HepG2 (cell line): ENCODE data around the gene SGF29. TPM values are rescaled to one million over a fixed set of nuclear protein-coding genes. Genes with fewer than 3 reads are reported as not detected.
A peak's percentile ranks its signal among the peaks of the same experiment; 100 is the strongest.

Experiments used
- HMGA1 ChIP-seq: sonication (generic); formaldehyde crosslinking; conservative IDR thresholded peaks from 2 replicates; pipeline ENCODE4 v1.4.0; 2020; ENCODE audit warnings: missing genetic modification reagents
- HNRNPUL1 ChIP-seq: fragments of 200-400 bp; formaldehyde crosslinking; IDR thresholded peaks from 2 replicates; pipeline ENCODE4 v1.6.1; 2017; ENCODE audit warnings: low read depth, mild to moderate bottlenecking, low read length, moderate library complexity
- NFE2 ChIP-seq: sonication (generic); formaldehyde crosslinking; IDR thresholded peaks from 2 replicates; pipeline ENCODE4 v1.4.0; 2020; ENCODE audit warnings: missing genetic modification reagents
- PHF8 ChIP-seq: sonication (generic); formaldehyde crosslinking; IDR thresholded peaks from 2 replicates; pipeline ENCODE4 v1.5.0; 2020; ENCODE audit warnings: missing genetic modification reagents
- PPARG ChIP-seq: conservative IDR thresholded peaks from 2 replicates; pipeline ENCODE4 v1.6.1; 2016; ENCODE audit warnings: missing biosample characterization, missing genetic modification reagents
- RAD21 ChIP-seq: fragments of 450-650 bp; formaldehyde crosslinking; IDR thresholded peaks from 2 replicates; pipeline ENCODE4 v1.5.0; 2020; ENCODE audit warnings: mild to moderate bottlenecking
- SIX4 ChIP-seq: sonication (generic); formaldehyde crosslinking; IDR thresholded peaks from 2 replicates; pipeline ENCODE4 v1.4.0; 2020; ENCODE audit warnings: missing genetic modification reagents
- SMC3 ChIP-seq: IDR thresholded peaks from 2 replicates; pipeline ENCODE4 v1.6.1; 2011; ENCODE audit warnings: low read length, improper control_type of control experiment
- SYNCRIP ChIP-seq: fragments of 200-400 bp; formaldehyde crosslinking; IDR thresholded peaks from 2 replicates; pipeline ENCODE4 v1.6.1; 2018; ENCODE audit warnings: mild to moderate bottlenecking, low read depth, low read length; ENCODE audit not compliant: insufficient read depth
- TAF1 ChIP-seq: sonication (generic); formaldehyde crosslinking; IDR thresholded peaks from 2 replicates; pipeline ENCODE4 v1.4.0; 2020; ENCODE audit warnings: missing genetic modification reagents
- TBL1XR1 ChIP-seq: fragments of 150-350 bp; IDR thresholded peaks from 2 replicates; pipeline ENCODE4 v1.6.1; 2014; ENCODE audit warnings: borderline replicate concordance, low read length; ENCODE audit not compliant: partially characterized antibody
- TCF7L2 ChIP-seq: IDR thresholded peaks from 2 replicates; pipeline ENCODE4 v1.6.1; 2011; ENCODE audit warnings: mild to moderate bottlenecking, low read depth, low read length, moderate library complexity
- ZNF496 ChIP-seq: sonication (generic); formaldehyde crosslinking; IDR thresholded peaks from 2 replicates; pipeline ENCODE4 v1.8.1; 2023; ENCODE audit warnings: mild to moderate bottlenecking, moderate library complexity, missing genetic modification reagents; ENCODE audit not compliant: insufficient replicate concordance
- ZNF652 ChIP-seq: IDR thresholded peaks from 2 replicates; pipeline ENCODE4 v1.6.1; 2016; ENCODE audit warnings: low read depth, borderline replicate concordance
- ZNF772 ChIP-seq: sonication (generic); formaldehyde crosslinking; IDR thresholded peaks from 2 replicates; pipeline ENCODE4 v1.5.0; 2020; ENCODE audit warnings: mild to moderate bottlenecking, missing genetic modification reagents
- ZNF780A ChIP-seq: sonication (generic); formaldehyde crosslinking; IDR thresholded peaks from 2 replicates; pipeline ENCODE4 v1.8.0; 2022; ENCODE audit warnings: mild to moderate bottlenecking, missing genetic modification reagents, moderate library complexity
- polyA plus RNA-seq, 8 experiments: library from polyadenylated mRNA; depleted of rRNA in 3 of 8; stranded (reverse) in 7 of 8; unstranded in 1 of 8; fragments of >200 nt; fragmentation: Illumina TruSeq in 4 of 8; extraction: Trizol in 4 of 8; gene quantifications; 2 replicates each; pipeline versions ENCODE4 v1.2.1 to v1.2.3, GENCODE V29; 2011 to 2016; ENCODE audit warnings: low read depth in 4 of 8, missing spikeins in 1 of 8, mixed read lengths in 1 of 8; ENCODE audit not compliant: insufficient read depth in 1 of 8
- total RNA-seq, 5 experiments: library from RNA; depleted of rRNA; stranded (reverse); fragments of >200 nt; fragmentation: Illumina TruSeq; extraction: Trizol; gene quantifications; 2 replicates each; pipeline ENCODE4 v1.2.3, GENCODE V29; 2016; ENCODE audit warnings: low read depth in 1 of 5
- TF ChIP-seq, protein P1 (sequence below): sonication (generic); formaldehyde crosslinking; IDR thresholded peaks from 2 replicates; pipeline ENCODE4 v1.9.0; 2022; ENCODE audit warnings: low read depth, missing genetic modification reagents
- TF ChIP-seq, protein P2 (sequence below): sonication (generic); formaldehyde crosslinking; IDR thresholded peaks from 2 replicates; pipeline ENCODE4 v1.9.0; 2021; ENCODE audit warnings: missing genetic modification reagents, mild to moderate bottlenecking, borderline replicate concordance
- TF ChIP-seq, protein P3 (sequence below): sonication (generic); formaldehyde crosslinking; IDR thresholded peaks from 2 replicates; pipeline ENCODE4 v1.4.0; 2020; ENCODE audit warnings: missing genetic modification reagents
- TF ChIP-seq, protein P4 (sequence below): sonication (generic); IDR thresholded peaks from 2 replicates; pipeline ENCODE4 v1.6.1; 2016; ENCODE audit warnings: low read depth, borderline replicate concordance
- TF ChIP-seq, protein P5 (sequence below): sonication (generic); formaldehyde crosslinking; IDR thresholded peaks from 2 replicates; pipeline ENCODE4 v1.4.0; 2020; ENCODE audit warnings: mild to moderate bottlenecking, missing genetic modification reagents
- TF ChIP-seq, protein P6 (sequence below): sonication (generic); formaldehyde crosslinking; IDR thresholded peaks from 2 replicates; pipeline ENCODE4 v1.4.0; 2020; ENCODE audit warnings: missing genetic modification reagents, mild to moderate bottlenecking, borderline replicate concordance

SGF29 gene
- total and polyA plus RNA-seq, 2 of the 13 experiments (the other 11 are each of a cell fraction or from before 2014, with no cell fraction given): 5.0 to 29.4 TPM

DNA sequence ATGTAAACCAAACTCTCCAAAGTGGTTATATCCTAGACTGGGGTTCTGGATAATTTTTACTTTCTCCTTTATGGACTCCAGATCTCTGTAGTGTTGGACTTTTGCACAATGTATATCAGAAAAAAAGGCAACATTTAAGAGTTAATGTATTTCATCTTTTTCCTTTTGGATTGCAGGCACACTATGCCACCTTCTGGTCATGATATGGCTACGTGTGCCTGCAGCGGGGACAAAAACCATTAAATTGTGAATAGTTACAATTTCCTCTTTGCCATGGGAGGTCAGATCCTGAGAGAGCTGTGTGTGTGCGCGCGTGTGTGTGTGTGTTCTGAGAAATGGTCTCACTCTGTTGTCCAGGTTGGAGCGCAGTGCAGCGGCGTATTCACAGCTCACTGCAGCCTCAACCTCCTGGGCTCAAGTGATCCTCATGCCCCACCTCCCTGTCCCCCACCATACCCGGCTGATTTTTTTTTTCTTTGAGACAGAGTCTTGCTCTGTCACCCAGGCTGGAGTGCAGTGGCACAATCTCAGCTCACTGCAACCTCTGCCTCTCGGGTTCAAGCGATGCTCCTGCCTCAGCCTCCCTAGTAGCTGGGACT, 4.3 kb upstream of the SGF29 start (continued):
- TF ChIP-seq RAD21: peak; percentile 86
- TF ChIP-seq SIX4 (CRISPR knock-in tag): no peak
- TF ChIP-seq, protein P1, sequence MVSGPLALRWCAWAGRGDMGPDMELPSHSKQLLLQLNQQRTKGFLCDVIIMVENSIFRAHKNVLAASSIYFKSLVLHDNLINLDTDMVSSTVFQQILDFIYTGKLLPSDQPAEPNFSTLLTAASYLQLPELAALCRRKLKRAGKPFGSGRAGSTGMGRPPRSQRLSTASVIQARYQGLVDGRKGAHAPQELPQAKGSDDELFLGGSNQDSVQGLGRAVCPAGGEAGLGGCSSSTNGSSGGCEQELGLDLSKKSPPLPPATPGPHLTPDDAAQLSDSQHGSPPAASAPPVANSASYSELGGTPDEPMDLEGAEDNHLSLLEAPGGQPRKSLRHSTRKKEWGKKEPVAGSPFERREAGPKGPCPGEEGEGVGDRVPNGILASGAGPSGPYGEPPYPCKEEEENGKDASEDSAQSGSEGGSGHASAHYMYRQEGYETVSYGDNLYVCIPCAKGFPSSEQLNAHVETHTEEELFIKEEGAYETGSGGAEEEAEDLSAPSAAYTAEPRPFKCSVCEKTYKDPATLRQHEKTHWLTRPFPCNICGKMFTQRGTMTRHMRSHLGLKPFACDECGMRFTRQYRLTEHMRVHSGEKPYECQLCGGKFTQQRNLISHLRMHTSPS (CRISPR knock-in tag): no peak
- no peak for TF ChIP-seq TAF1 (CRISPR knock-in tag)
- TF ChIP-seq NFE2 (CRISPR knock-in tag): no peak
- TF ChIP-seq, protein P2, sequence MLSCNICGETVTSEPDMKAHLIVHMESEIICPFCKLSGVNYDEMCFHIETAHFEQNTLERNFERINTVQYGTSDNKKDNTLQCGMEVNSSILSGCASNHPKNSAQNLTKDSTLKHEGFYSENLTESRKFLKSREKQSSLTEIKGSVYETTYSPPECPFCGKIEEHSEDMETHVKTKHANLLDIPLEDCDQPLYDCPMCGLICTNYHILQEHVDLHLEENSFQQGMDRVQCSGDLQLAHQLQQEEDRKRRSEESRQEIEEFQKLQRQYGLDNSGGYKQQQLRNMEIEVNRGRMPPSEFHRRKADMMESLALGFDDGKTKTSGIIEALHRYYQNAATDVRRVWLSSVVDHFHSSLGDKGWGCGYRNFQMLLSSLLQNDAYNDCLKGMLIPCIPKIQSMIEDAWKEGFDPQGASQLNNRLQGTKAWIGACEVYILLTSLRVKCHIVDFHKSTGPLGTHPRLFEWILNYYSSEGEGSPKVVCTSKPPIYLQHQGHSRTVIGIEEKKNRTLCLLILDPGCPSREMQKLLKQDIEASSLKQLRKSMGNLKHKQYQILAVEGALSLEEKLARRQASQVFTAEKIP (CRISPR knock-in tag): no peak
- TF ChIP-seq ZNF780A (CRISPR knock-in tag): no peak
- TF ChIP-seq, protein P3, sequence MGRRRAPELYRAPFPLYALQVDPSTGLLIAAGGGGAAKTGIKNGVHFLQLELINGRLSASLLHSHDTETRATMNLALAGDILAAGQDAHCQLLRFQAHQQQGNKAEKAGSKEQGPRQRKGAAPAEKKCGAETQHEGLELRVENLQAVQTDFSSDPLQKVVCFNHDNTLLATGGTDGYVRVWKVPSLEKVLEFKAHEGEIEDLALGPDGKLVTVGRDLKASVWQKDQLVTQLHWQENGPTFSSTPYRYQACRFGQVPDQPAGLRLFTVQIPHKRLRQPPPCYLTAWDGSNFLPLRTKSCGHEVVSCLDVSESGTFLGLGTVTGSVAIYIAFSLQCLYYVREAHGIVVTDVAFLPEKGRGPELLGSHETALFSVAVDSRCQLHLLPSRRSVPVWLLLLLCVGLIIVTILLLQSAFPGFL (CRISPR knock-in tag): no peak
- no peak for TF ChIP-seq PHF8 (CRISPR knock-in tag)
- no peak for TF ChIP-seq TCF7L2
- TF ChIP-seq, protein P4, sequence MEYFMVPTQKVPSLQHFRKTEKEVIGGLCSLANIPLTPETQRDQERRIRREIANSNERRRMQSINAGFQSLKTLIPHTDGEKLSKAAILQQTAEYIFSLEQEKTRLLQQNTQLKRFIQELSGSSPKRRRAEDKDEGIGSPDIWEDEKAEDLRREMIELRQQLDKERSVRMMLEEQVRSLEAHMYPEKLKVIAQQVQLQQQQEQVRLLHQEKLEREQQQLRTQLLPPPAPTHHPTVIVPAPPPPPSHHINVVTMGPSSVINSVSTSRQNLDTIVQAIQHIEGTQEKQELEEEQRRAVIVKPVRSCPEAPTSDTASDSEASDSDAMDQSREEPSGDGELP: no peak
- no peak for TF ChIP-seq ZNF772 (CRISPR knock-in tag)
- no peak for TF ChIP-seq ZNF496 (CRISPR knock-in tag)
- TF ChIP-seq, protein P5, sequence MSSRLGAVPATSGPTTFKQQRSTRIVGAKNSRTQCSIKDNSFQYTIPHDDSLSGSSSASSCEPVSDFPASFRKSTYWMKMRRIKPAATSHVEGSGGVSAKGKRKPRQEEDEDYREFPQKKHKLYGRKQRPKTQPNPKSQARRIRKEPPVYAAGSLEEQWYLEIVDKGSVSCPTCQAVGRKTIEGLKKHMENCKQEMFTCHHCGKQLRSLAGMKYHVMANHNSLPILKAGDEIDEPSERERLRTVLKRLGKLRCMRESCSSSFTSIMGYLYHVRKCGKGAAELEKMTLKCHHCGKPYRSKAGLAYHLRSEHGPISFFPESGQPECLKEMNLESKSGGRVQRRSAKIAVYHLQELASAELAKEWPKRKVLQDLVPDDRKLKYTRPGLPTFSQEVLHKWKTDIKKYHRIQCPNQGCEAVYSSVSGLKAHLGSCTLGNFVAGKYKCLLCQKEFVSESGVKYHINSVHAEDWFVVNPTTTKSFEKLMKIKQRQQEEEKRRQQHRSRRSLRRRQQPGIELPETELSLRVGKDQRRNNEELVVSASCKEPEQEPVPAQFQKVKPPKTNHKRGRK: no peak
- no peak for TF ChIP-seq SYNCRIP
- TF ChIP-seq TBL1XR1: no peak
- 0 out of 2 replicates have a peak, but pooled peaks have one; percentile 41 for TF ChIP-seq PPARG
- TF ChIP-seq ZNF652 (CRISPR knock-in tag): peak; percentile 94
- TF ChIP-seq SMC3: peak; percentile 93
- TF ChIP-seq, protein P6, sequence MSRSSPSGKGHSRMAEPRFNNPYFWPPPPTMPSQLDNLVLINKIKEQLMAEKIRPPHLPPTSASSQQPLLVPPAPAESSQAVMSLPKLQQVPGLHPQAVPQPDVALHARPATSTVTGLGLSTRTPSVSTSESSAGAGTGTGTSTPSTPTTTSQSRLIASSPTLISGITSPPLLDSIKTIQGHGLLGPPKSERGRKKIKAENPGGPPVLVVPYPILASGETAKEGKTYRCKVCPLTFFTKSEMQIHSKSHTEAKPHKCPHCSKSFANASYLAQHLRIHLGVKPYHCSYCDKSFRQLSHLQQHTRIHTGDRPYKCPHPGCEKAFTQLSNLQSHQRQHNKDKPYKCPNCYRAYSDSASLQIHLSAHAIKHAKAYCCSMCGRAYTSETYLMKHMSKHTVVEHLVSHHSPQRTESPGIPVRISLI (CRISPR knock-in tag): peak; percentile 56
- TF ChIP-seq HNRNPUL1: no peak
- no peak for TF ChIP-seq HMGA1
